Measurements from ENCODE around the gene CLASP1. TPM values are rescaled to one million over a fixed set of nuclear protein-coding genes. Genes with fewer than 3 reads are reported as not detected.

The CLASP1 gene
- total RNA-seq, 1 experiment from 2014 or later, result 46.1 TPM

DNA sequence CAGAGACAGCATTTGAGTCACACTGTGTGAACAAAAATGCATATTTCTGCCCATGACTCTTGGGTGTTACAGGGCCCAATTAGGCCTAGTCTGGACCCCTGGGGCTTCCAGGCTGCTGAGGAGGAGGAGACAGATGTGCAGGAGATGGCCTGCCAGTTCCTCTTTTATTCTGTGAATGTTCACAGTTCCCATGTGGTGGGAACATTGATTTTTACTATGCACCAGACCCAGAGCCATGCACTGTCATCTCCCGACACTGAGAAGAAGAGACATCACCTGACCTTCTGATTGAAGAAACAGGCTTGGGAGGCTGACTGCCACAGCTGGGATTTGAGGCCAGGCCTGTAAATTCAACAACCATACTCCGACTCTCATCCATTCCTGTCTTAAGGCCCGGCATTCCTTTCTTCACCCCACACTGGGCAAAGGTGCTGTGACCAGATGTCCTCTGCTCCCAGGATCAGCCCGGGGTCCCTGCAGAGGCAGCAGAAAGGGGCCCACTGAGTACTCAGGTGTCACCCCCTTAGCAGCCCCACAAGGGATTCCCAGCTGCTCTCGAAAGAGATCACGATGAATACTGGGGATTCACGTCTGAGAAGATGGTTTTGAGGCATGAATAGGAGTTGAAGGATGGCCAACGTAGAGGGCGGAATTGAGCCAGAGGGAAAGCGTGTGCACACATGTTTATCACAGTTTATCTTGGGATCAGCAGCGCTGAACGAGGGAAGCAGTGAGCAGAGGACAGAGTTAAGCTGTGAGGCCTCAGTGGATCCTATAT lies 360.6 kb downstream of the CLASP1 start:
- Histone ChIP-seq H3K4me1 (peaks cover under 1% of the 10 kb centered on the region), H3K27me3 (replicated peaks; ENCODE audit: control insufficient read depth, insufficient read depth, low read length) (no peaks in the 10 kb centered on the region)

DNA sequence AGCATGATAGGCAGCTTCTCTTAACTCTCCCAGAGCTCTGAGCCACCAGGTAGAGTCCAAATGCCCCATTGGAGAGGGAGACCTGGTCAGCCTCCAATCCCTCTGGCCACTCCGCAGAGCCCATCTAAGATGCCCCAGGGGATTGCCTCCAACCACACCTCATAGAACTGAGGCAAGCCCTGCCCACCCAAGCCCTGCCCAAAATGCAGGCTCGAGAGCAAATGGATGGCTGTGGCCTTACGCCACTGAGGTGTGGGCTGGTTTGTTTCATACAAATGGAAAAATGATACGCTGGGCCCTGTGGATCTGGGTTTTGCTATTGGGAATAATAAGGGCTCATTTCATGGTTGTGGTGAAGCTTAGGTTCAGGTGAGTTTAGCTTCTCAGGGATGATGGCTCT lies 361.3 kb downstream of the CLASP1 start:
- no peaks in the 10 kb centered on the region for H3K27me3 Mint-ChIP-seq (ENCODE audit: insufficient read depth, unreplicated experiment)
- DNase-seq, result no peak
- Histone ChIP-seq H3K27me3 (replicated peaks; ENCODE audit: control insufficient read depth, insufficient read depth, low read length) (no peaks in the 10 kb centered on the region), H3K4me3 (ENCODE audit: low read depth, low read length) (no peak overlapping the region), H3K9me3 (no peaks in the 10 kb centered on the region), H3K36me3 (ENCODE audit: control insufficient read depth, insufficient read depth, low read length) (no peaks in the 10 kb centered on the region), H3K4me1 (peaks cover 7% of the 10 kb centered on the region)
- no peaks in the 10 kb centered on the region for H3K9me3 Mint-ChIP-seq (ENCODE audit: unreplicated experiment)
- ChIA-PET POLR2A (no interaction called here), CTCF (interaction anchor here (1.0 kb wide), 1 partner anchor 68 kb away, joined by 3 read pairs; no protein-coding TSS in a partner anchor)
- intact Hi-C loops (cut with micrococcal nuclease; ENCODE audit: unreplicated experiment), result no loop called here
- H3K27ac Mint-ChIP-seq (ENCODE audit: unreplicated experiment), result no peak overlapping the region
- TF ChIP-seq, protein P1, sequence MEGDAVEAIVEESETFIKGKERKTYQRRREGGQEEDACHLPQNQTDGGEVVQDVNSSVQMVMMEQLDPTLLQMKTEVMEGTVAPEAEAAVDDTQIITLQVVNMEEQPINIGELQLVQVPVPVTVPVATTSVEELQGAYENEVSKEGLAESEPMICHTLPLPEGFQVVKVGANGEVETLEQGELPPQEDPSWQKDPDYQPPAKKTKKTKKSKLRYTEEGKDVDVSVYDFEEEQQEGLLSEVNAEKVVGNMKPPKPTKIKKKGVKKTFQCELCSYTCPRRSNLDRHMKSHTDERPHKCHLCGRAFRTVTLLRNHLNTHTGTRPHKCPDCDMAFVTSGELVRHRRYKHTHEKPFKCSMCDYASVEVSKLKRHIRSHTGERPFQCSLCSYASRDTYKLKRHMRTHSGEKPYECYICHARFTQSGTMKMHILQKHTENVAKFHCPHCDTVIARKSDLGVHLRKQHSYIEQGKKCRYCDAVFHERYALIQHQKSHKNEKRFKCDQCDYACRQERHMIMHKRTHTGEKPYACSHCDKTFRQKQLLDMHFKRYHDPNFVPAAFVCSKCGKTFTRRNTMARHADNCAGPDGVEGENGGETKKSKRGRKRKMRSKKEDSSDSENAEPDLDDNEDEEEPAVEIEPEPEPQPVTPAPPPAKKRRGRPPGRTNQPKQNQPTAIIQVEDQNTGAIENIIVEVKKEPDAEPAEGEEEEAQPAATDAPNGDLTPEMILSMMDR (IDR thresholded peaks at IDR 0.05; ENCODE audit: insufficient read depth in 1 of 2, low read depth in 1 of 2, low read length in 1 of 2, severe bottlenecking in 1 of 2, unreplicated experiment in 1 of 2), result no peak
- no peaks in the 10 kb centered on the region for H3K36me3 Mint-ChIP-seq (ENCODE audit: insufficient read depth, unreplicated experiment)
- no peak overlapping the region for H3K4me3 Mint-ChIP-seq (ENCODE audit: unreplicated experiment)
- H3K4me1 Mint-ChIP-seq (ENCODE audit: low read depth, unreplicated experiment), result peaks cover 2% of the 10 kb centered on the region
- no TSS peak for BruUV-seq (replicated peaks)

More for the DNA sequence above, 360.6 kb downstream of the CLASP1 start:
- CTCF ChIA-PET, result interaction anchor here (0.6 to 1.0 kb wide), 2 partner anchors 67 to 940 kb away, joined by 3 to 4 read pairs; no protein-coding TSS in a partner anchor
- no peaks in the 10 kb centered on the region for H3K36me3 Mint-ChIP-seq (ENCODE audit: insufficient read depth, unreplicated experiment)
- no peaks in the 10 kb centered on the region for H3K4me1 Mint-ChIP-seq (ENCODE audit: low read depth, unreplicated experiment)
- no peak overlapping the region for H3K4me3 Mint-ChIP-seq (ENCODE audit: unreplicated experiment)
- no TSS peak for BruUV-seq (replicated peaks)
- no peaks in the 10 kb centered on the region for H3K9me3 Mint-ChIP-seq (ENCODE audit: unreplicated experiment)
- intact Hi-C loops (cut with micrococcal nuclease; ENCODE audit: unreplicated experiment), result no loop called here
- POLR2A ChIA-PET, result no interaction called here
- no peak for DNase-seq
- TF ChIP-seq, protein P1 (IDR thresholded peaks at IDR 0.05; ENCODE audit: insufficient read depth in 1 of 2, low read depth in 1 of 2, low read length in 1 of 2, severe bottlenecking in 1 of 2, unreplicated experiment in 1 of 2), result no peak
- H3K9me3 ChIP-seq, result no peaks in the 10 kb centered on the region
- no peak overlapping the region for H3K4me3 ChIP-seq (ENCODE audit: low read depth, low read length)
- H3K36me3 ChIP-seq (ENCODE audit: control insufficient read depth, insufficient read depth, low read length), result no peaks in the 10 kb centered on the region
- no peaks in the 10 kb centered on the region for H3K27me3 Mint-ChIP-seq (ENCODE audit: insufficient read depth, unreplicated experiment)
- no peak overlapping the region for H3K27ac Mint-ChIP-seq (ENCODE audit: unreplicated experiment)

Other genes starting within 250 kb of the CLASP1 start
- gene RNU4ATAC, start 118.6 kb downstream of the CLASP1 start, total RNA-seq (2022), result not detected in 2 replicates
- gene NIFK, start 87.4 kb upstream of the CLASP1 start, total RNA-seq (2022), result 84.7 and 104 TPM in 2 replicates
- gene TSN, start 106.2 kb upstream of the CLASP1 start, total RNA-seq (2022), result 125 and 136 TPM in 2 replicates